ENCODE data around the gene TMPRSS15. TPM values are rescaled to one million over a fixed set of nuclear protein-coding genes. Genes with fewer than 3 reads are reported as not detected.

Gene TMPRSS15
- polyA plus RNA-seq, 3 donors, result 0.20 to 0.31 (median 0.29) TPM

- no peak for DNase-seq (ENCODE audit: low read depth in 3 of 3, low spot score in 2 of 3)
Measured at GRCh38 chr21:18248171-18248570, 155.4 kb downstream of the TMPRSS15 start.

GRCh38 chr21:18245464-18245967 lies 158.1 kb downstream of the TMPRSS15 start:
- peak in 1 of 3 donors; percentile 40 for DNase-seq (ENCODE audit: low read depth in 3 of 3, low spot score in 2 of 3)

GRCh38 chr21:18244671-18245463 lies 158.7 kb downstream of the TMPRSS15 start, which contains the start of gene CHODL:
Gene CHODL (plus strand): TSS chr21:18244833. CDS start chr21:18245224, 391 bp downstream.
- no peak for DNase-seq (ENCODE audit: low read depth in 3 of 3, low spot score in 2 of 3)

- no peak for DNase-seq (ENCODE audit: low read depth in 3 of 3, low spot score in 2 of 3)
Measured at GRCh38 chr21:18235545-18235944, 168.0 kb downstream of the TMPRSS15 start.

DNA sequence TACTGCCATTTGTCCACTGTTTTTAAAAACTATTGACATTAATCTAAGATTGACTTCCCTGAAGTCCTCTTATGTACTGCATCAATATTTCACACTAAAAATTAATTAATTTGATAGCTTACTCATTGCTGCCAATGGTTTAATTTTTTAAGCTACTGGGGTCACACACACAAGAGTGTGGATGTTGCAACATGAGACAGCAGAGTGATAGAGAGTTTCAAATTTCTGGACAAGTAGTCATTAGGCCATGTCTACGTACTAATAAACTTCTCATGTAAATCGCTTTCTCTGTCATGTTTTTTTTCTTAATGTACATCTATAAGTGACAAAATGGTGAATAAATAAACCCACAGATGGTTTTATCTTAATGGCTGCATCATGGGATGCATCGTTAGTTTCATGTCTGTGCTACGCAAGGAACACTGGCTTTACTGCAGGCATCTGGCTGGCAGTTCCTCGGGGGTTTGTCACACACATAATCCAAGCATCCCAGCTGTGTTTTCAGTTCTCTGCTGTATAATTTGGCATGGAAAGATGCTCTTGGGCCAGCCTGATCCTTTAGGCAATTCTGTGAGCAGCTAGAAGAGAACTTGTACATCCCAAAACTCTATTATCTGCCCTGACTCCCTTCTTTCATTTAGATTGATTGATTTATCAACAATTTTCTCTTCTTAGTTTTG lies 175.4 kb downstream of the TMPRSS15 start:
- DNase-seq (ENCODE audit: low read depth in 3 of 3, low spot score in 2 of 3), result no peak

DNA sequence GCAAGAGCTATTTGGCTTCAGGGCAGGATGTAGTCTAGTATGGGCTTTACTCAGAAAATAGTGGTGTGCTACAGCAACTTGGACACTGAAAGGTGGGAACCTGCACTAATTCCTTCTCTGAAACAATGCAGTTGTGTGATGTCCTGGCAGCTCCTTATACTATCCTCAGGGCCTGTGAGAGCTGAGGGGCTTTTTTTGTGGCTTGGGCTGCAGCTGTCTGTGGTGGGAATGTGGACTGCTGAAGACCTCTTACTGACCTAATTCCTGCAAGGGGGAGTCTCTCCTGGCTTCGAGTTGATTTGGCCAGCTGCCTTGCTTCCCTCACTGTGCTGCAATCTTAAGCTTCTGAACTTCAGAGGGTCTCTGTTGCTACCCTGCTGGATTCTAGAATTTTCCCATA lies 181.2 kb downstream of the TMPRSS15 start:
- DNase-seq (ENCODE audit: low read depth in 3 of 3, low spot score in 2 of 3), result no peak

DNA sequence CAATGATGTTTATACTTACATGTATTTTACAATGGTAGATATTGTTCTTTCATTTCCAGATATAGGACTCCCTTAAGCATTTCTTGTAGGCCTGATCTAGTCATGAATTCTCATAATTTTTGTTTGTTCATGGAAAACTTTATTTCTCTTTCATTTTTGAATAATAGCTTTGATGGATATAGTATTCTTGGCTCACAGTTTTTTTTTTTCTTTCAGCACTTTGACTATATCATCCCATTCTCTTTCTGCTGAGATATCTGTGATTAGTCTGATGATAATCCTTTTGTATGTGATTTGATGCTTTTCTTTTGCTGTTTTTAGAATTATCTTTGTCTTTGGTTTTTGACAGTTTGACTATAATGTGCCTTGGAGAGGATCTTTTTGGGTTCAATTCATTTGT lies 183.1 kb downstream of the TMPRSS15 start:
- no peak for DNase-seq (ENCODE audit: low read depth in 3 of 3, low spot score in 2 of 3)

Other genes with a start within 250 kb of the TMPRSS15 start
- 10 to 100 TPM; 37.1 to 62.5 (median 43.8) TPM for gene CHODL, start 159.0 kb downstream of the TMPRSS15 start, polyA plus RNA-seq (ENCODE audit: insufficient read length in 3 of 3)